Pancreas (tissue), 10 donors: Measurements from ENCODE around the gene CEP20. TPM values are rescaled to one million over a fixed set of nuclear protein-coding genes. Genes with fewer than 3 reads are reported as not detected.

Experiments used
- ATAC-seq, 4 donors: fragments of 200-7000 bp; cut with Tn5 transposase; one replicate each; pipeline versions ENCODE4 v1.8.0 to v1.9.1; 2020; ENCODE audit warnings: mild to moderate bottlenecking in 4 of 4, moderate library complexity in 4 of 4
- DNase-seq, 6 donors: peaks; one replicate each; pipeline ENCODE4 v3.0.0-alpha.2; 2020
- FAIRE-seq: peaks from 2 replicates; lab custom pipeline; 2012; peaks lifted over from hg19 to GRCh38; lab: Jason Lieb, UNC
- H3K27ac ChIP-seq, 4 donors: fragments of 200-600 bp; sonication (generic); 1 replicate in 3 of 4; 2 replicates in 1 of 4; pipeline versions ENCODE4 v1.5.0 to v1.8.0; 2020
- H3K27me3 ChIP-seq, 4 donors: fragments of 200-600 bp; one replicate each; pipeline ENCODE4 v1.8.0; 2021
- H3K36me3 ChIP-seq, 3 donors: fragments of 200-600 bp; sonication (generic) in 1 of 3; one replicate each; pipeline versions ENCODE4 v1.5.0 to v1.8.0; 2020 to 2021
- H3K4me1 ChIP-seq, 3 donors: fragments of 200-600 bp; one replicate each; pipeline ENCODE4 v1.8.0; 2021
- H3K4me3 ChIP-seq, 4 donors: fragments of 200-600 bp; sonication (generic) in 2 of 4; one replicate each; pipeline versions ENCODE4 v1.5.0 to v1.8.0; 2020 to 2021
- H3K9me3 ChIP-seq, 4 donors: fragments of 200-600 bp; one replicate each; pipeline ENCODE4 v1.8.0; 2021
- WGBS, 2 donors: extraction: QIAGEN DNeasy Blood & Tissue Kit; methylation state at CpG; one replicate each; pipeline ENCODE4 v1.1.7; 2013; 5-methylcytosine and 5-hydroxymethylcytosine counted together
- intact Hi-C, 3 donors: fragments of 100-400 bp; cut with DNase I; formaldehyde crosslinking; loops; one replicate each; pipeline versions ENCODE4 v1.11.1 to v1.14.2; 2022
- polyA plus RNA-seq, 2 donors: library from polyadenylated mRNA; stranded (reverse); fragments of 200-250 nt; gene quantifications; one replicate each; pipeline ENCODE4 v1.2.3, GENCODE V29; 2013
- total RNA-seq, 6 donors: library from RNA; stranded (reverse); fragmentation: NEBNext Ultra II Directional in 4 of 6; extraction: Animal tissue kit (Norgen Biotek cat#: 25700) in 4 of 6; gene quantifications; one replicate each; pipeline versions ENCODE4 v1.2.1 to v1.2.4, GENCODE V29; 2021 to 2023
- TF ChIP-seq, protein P1 (sequence below), 4 donors: fragments of 200-600 bp; sonication (generic) in 3 of 4; IDR thresholded peaks; one replicate each; pipeline versions ENCODE4 v1.5.0 to v1.8.0; 2021; ENCODE audit warnings: antibody characterized with exemption in 4 of 4
- donor health status: healthy with polysubstance abuse.
- donor health status: DM: no; HTN: no; CAD: no; lungs with moderate emphysema.
- donor health status: DM: no; HTN: no; CAD: no.
- donor health status: control.
- donor health status: control.
- donor health status: Bipolar disorder and iron deficiency.
- donor health status: DM: yes; HTN: yes; CAD: no.
- donor health status: DM: no; HTN: no; CAD: no.
- donor health status: DM: no; HTN: no; CAD: no.
- donor health status: DM: yes; HTN: yes; CAD: no.

Gene CEP20
- total and polyA plus RNA-seq, 8 donors, result 8.6 to 21.3 (median 17.5) TPM

DNA sequence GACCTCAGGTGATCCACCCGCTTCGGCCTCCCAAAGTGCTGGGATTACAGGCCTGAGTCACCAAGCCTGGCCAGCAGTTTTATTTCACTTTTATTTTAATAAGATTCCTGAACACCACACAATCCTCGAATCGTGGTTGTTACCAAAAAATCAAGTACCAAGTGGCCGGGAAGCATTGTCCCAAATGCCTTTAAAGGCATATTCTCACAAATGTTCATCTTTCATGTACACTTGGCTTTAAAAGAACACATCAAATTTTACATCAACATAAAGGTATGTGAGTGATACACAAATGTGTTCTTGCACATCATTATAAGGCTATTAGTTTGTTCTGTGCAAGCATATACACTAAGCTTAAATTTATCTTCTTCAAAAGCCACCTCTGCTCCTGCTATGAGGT, 23.5 kb downstream of the CEP20 start:
- Histone ChIP-seq H3K27me3 (no peaks in the 10 kb centered on the region), H3K4me1 (no peaks in the 10 kb centered on the region), H3K4me3 (no peak overlapping the region), H3K36me3 (peaks cover 0 to 34% (median 3%) of the 10 kb centered on the region in 3 donors), H3K27ac (no peak overlapping the region), H3K9me3 (no peaks in the 10 kb centered on the region)
- FAIRE-seq, result no peak
- DNase-seq, result no peak
- intact Hi-C loops, result no loop called here
- 83 to 93% methylated on average over 5 of the region's 5 CpGs for WGBS, 2 donors
- ATAC-seq, result no peak
- TF ChIP-seq, protein P1, sequence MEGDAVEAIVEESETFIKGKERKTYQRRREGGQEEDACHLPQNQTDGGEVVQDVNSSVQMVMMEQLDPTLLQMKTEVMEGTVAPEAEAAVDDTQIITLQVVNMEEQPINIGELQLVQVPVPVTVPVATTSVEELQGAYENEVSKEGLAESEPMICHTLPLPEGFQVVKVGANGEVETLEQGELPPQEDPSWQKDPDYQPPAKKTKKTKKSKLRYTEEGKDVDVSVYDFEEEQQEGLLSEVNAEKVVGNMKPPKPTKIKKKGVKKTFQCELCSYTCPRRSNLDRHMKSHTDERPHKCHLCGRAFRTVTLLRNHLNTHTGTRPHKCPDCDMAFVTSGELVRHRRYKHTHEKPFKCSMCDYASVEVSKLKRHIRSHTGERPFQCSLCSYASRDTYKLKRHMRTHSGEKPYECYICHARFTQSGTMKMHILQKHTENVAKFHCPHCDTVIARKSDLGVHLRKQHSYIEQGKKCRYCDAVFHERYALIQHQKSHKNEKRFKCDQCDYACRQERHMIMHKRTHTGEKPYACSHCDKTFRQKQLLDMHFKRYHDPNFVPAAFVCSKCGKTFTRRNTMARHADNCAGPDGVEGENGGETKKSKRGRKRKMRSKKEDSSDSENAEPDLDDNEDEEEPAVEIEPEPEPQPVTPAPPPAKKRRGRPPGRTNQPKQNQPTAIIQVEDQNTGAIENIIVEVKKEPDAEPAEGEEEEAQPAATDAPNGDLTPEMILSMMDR (IDR thresholded peaks at IDR 0.05), result no peak

DNA sequence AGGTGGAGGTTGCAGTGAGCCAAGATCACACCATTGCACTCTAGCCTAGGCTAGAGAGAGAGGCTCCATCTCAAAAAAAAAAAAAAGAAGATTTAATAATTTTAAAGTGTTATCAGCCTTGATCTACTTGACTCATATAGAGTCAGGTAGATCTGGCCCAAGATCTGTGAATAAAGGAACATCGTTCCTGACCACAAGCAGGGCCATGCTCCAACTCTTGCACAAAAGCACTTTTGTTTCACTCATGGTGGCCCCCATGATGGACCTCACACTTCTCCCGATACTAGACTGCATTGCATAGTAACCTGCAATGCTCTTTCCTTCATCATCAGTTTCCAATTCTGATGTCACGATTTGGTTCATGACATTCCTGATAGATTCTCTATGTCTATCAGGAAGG, 26.4 kb downstream of the CEP20 start:
- intact Hi-C loops, result no loop called here
- FAIRE-seq (no peak), ATAC-seq (no peak), DNase-seq (no peak)
- Histone ChIP-seq H3K36me3 (peaks cover 0 to 17% (median 0%) of the 10 kb centered on the region in 3 donors), H3K27ac (no peak overlapping the region), H3K9me3 (no peaks in the 10 kb centered on the region), H3K4me1 (peaks cover 0 to 5% (median 0%) of the 10 kb centered on the region in 3 donors), H3K27me3 (peaks cover 0 to 6% (median 1%) of the 10 kb centered on the region in 4 donors), H3K4me3 (no peak overlapping the region)
- 75 to 82% methylated on average over 3 of the region's 3 CpGs for WGBS, 2 donors
- TF ChIP-seq, protein P1 (IDR thresholded peaks at IDR 0.05), result no peak

GRCh38 chr16:15858921-15859668, 29.3 kb downstream of the CEP20 start:
- FAIRE-seq, result no peak
- no peak overlapping the region for H3K27ac ChIP-seq
- no peak for ATAC-seq
- intact Hi-C loops, result no loop called here
- no peak overlapping the region for H3K4me3 ChIP-seq
- DNase-seq, result no peak
- H3K4me1 ChIP-seq, result peaks cover 0 to 5% (median 0%) of the 10 kb centered on the region in 3 donors
- WGBS, 2 donors, result 91% methylated on average over 12 of the region's 12 CpGs
- H3K9me3 ChIP-seq, result no peaks in the 10 kb centered on the region
- TF ChIP-seq, protein P1 (IDR thresholded peaks at IDR 0.05), result no peak
- H3K36me3 ChIP-seq, result no peaks in the 10 kb centered on the region
- peaks cover 0 to 6% (median 2%) of the 10 kb centered on the region in 4 donors for H3K27me3 ChIP-seq

- Histone ChIP-seq H3K36me3 (no peaks in the 10 kb centered on the region), H3K27ac (no peak overlapping the region), H3K9me3 (no peaks in the 10 kb centered on the region), H3K4me1 (peaks cover 0 to 5% (median 0%) of the 10 kb centered on the region in 3 donors), H3K4me3 (peak overlapping the region in 2 of 4 donors; percentile 9 to 30), H3K27me3 (peaks cover 0 to 6% (median 2%) of the 10 kb centered on the region in 4 donors)
- TF ChIP-seq, protein P1 (IDR thresholded peaks at IDR 0.05), result no peak
- peak in 3 of 6 donors; percentile 29 to 59 (median 58) for DNase-seq
- WGBS, 2 donors, result 2% methylated on average over 54 to 55 of the region's 55 CpGs
- no peak for FAIRE-seq
- peak in 2 of 4 donors; percentile 19 to 39 for ATAC-seq
- intact Hi-C loops, result no loop called here
Measured at GRCh38 chr16:15857724-15858560, 30.5 kb downstream of the CEP20 start.
